Measurements from ENCODE around the gene CYFIP2. TPM values are rescaled to one million over a fixed set of nuclear protein-coding genes. Genes with fewer than 3 reads are reported as not detected.
A peak's percentile ranks its signal among the peaks of the same experiment; 100 is the strongest.

CYFIP2 gene
- total and polyA plus RNA-seq, 2 of the 13 experiments (the other 11 are each of a cell fraction or from before 2014, with no cell fraction given) = 22.6 to 30.3 TPM

DNA sequence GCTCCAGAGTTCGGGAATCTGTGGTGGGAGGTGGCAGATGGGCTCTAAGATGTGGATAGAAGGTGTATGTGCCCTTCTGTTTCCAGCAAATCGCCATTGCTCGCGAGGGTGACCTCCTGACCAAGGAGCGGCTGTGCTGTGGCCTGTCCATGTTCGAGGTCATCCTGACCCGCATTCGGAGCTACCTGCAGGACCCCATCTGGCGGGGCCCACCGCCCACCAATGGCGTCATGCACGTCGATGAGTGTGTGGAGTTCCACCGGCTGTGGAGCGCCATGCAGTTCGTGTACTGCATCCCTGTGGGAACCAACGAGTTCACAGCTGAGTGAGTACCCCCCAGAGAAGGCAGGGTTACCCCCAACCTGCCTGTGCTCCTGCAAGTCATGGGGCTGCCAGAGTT lies 123.2 kb downstream of the CYFIP2 start:
- peaks cover 45% of the 10 kb centered on the region for H3K4me1 ChIP-seq (ENCODE audit: insufficient read depth, low read length)
- intact Hi-C loops (cut with micrococcal nuclease; ENCODE audit: unreplicated experiment) = no loop called here

DNA sequence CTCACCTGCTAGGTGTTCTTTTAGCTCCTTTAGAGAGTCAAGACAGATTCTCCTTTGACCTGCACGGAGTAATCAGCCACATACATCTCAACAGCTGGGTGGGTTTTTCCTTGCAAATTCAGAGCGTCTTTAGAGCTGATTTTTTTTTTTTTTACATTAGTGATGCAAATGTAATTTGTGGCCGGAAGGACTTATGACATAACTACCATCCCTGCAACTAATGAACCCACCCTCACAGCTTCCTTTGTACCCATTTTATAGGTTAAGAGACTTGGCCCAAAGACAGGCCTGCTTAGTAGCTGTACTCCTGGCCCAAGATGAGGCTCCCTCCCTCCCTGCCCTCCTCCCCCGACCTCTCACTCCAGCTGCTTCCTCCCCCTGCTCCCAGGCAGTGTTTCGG lies 124.2 kb downstream of the CYFIP2 start:
- no peak overlapping the region for H3K9ac ChIP-seq (ENCODE audit: insufficient read depth, low read depth, low read length)

More for the DNA sequence above, 123.2 kb downstream of the CYFIP2 start:
- POLR2A ChIA-PET = no interaction called here
- no peaks in the 10 kb centered on the region for H3K9me3 ChIP-seq (ENCODE audit: low read length)
- FAIRE-seq (no peak), ATAC-seq (no peak), DNase-seq (ENCODE audit: low spot score) (no peak)
- no peak overlapping the region for H3K4me3 ChIP-seq (replicated peaks in 1 of 3; ENCODE audit: insufficient read depth in 1 of 3, low read depth in 2 of 3, low read length in 3 of 3)
- no peak overlapping the region for H2AFZ ChIP-seq (ENCODE audit: low read length)
- WGBS (ENCODE audit: low lambda C conversion rate) = 90% methylated on average over 2 of the region's 17 CpGs
- no peak for TF ChIP-seq KAT8 (CRISPR knock-in tag; IDR thresholded peaks at IDR 0.05)
- TF ChIP-seq MEIS2 (CRISPR knock-in tag; IDR thresholded peaks at IDR 0.05) = no peak
- no peak for TF ChIP-seq JARID2 (CRISPR knock-in tag; IDR thresholded peaks at IDR 0.05; ENCODE audit: insufficient replicate concordance)
- no peak for TF ChIP-seq SPEN (CRISPR knock-in tag; IDR thresholded peaks at IDR 0.05; ENCODE audit: low read depth)
- no peak for TF ChIP-seq SIX4 (CRISPR knock-in tag; IDR thresholded peaks at IDR 0.05)
- no peak for TF ChIP-seq ZBTB42 (CRISPR knock-in tag; IDR thresholded peaks at IDR 0.05)
- no peak for TF ChIP-seq ZNF17 (CRISPR knock-in tag; IDR thresholded peaks at IDR 0.05)
- TF ChIP-seq, protein P1, sequence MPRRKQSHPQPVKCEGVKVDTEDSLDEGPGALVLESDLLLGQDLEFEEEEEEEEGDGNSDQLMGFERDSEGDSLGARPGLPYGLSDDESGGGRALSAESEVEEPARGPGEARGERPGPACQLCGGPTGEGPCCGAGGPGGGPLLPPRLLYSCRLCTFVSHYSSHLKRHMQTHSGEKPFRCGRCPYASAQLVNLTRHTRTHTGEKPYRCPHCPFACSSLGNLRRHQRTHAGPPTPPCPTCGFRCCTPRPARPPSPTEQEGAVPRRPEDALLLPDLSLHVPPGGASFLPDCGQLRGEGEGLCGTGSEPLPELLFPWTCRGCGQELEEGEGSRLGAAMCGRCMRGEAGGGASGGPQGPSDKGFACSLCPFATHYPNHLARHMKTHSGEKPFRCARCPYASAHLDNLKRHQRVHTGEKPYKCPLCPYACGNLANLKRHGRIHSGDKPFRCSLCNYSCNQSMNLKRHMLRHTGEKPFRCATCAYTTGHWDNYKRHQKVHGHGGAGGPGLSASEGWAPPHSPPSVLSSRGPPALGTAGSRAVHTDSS (CRISPR knock-in tag; conservative IDR thresholded peaks at IDR 0.05) = no peak
- no peak for TF ChIP-seq SMAD9 (CRISPR knock-in tag; IDR thresholded peaks at IDR 0.05)
- no peak overlapping the region for H3K4me2 ChIP-seq (ENCODE audit: low read depth, low read length)
- in situ Hi-C loops (cut with HindIII; ENCODE audit: extremely low pct_ligation_motif_present, low pct_unique_long_range_greater_than_20kb) = no loop called here
- no TSS peak for BruUV-seq (replicated peaks)
- no peak overlapping the region for H3K27ac ChIP-seq (ENCODE audit: extremely low read length, insufficient read depth, low read length)
- no peaks in the 10 kb centered on the region for H4K20me1 ChIP-seq (ENCODE audit: insufficient read depth, low read length)
- H3K27me3 ChIP-seq (ENCODE audit: control insufficient read depth in 1 of 2, insufficient read depth in 2 of 2, low read length in 2 of 2) = no peaks in the 10 kb centered on the region
- CTCF ChIA-PET (ENCODE audit: low intra/inter-chr PET ratio, low total read pairs) = no interaction called here
- peaks cover 0 to 14% of the 10 kb centered on the region in 2 experiments; a peak in 2 of 5 replicates for H3K36me3 ChIP-seq (replicated peaks in 1 of 2; ENCODE audit: control insufficient read depth in 1 of 2, insufficient read depth in 2 of 2, low read length in 2 of 2)
- H3K79me2 ChIP-seq (ENCODE audit: insufficient read depth, low read length) = no peaks in the 10 kb centered on the region
- no peak overlapping the region for H3K9ac ChIP-seq (ENCODE audit: insufficient read depth, low read depth, low read length)

More for the DNA sequence above, 124.2 kb downstream of the CYFIP2 start:
- intact Hi-C loops (cut with micrococcal nuclease; ENCODE audit: unreplicated experiment) (loop anchor here (1.0 kb wide), 1 partner anchor 87 kb away; no protein-coding TSS in a partner anchor), in situ Hi-C loops (cut with HindIII; ENCODE audit: extremely low pct_ligation_motif_present, low pct_unique_long_range_greater_than_20kb) (no loop called here)
- ChIA-PET POLR2A (interaction anchor here (0.7 kb wide), 1 partner anchor 51 kb away, joined by 3 read pairs; no protein-coding TSS in a partner anchor), CTCF (ENCODE audit: low intra/inter-chr PET ratio, low total read pairs) (no interaction called here)
- Histone ChIP-seq H2AFZ (ENCODE audit: low read length) (no peak overlapping the region), H3K4me3 (replicated peaks in 1 of 3; ENCODE audit: insufficient read depth in 1 of 3, low read depth in 2 of 3, low read length in 3 of 3) (no peak overlapping the region), H3K27ac (ENCODE audit: extremely low read length, insufficient read depth, low read length) (peak overlapping the region; percentile 23), H3K9me3 (ENCODE audit: low read length) (no peaks in the 10 kb centered on the region), H3K27me3 (ENCODE audit: control insufficient read depth in 1 of 2, insufficient read depth in 2 of 2, low read length in 2 of 2) (no peaks in the 10 kb centered on the region), H3K36me3 (replicated peaks in 1 of 2; ENCODE audit: control insufficient read depth in 1 of 2, insufficient read depth in 2 of 2, low read length in 2 of 2) (peaks cover 0 to 8% of the 10 kb centered on the region in 2 experiments; a peak in 1 of 5 replicates), H3K4me2 (ENCODE audit: low read depth, low read length) (peak overlapping the region; percentile 37; the same call in 1 of the 2 replicates), H3K79me2 (ENCODE audit: insufficient read depth, low read length) (no peaks in the 10 kb centered on the region), H4K20me1 (ENCODE audit: insufficient read depth, low read length) (no peaks in the 10 kb centered on the region), H3K4me1 (ENCODE audit: insufficient read depth, low read length) (peaks cover 45% of the 10 kb centered on the region)
- DNase-seq (ENCODE audit: low spot score) (no peak), FAIRE-seq (no peak), ATAC-seq (no peak)
- BruUV-seq (replicated peaks) = no TSS peak
- 63% methylated on average over 5 of the region's 5 CpGs for WGBS (ENCODE audit: low lambda C conversion rate)
- TF ChIP-seq ZMYM3 (CRISPR knock-in tag; IDR thresholded peaks at IDR 0.05) = no peak
- TF ChIP-seq TBP (CRISPR knock-in tag; IDR thresholded peaks at IDR 0.05) = no peak
- no peak for TF ChIP-seq ZNF264 (CRISPR knock-in tag; IDR thresholded peaks at IDR 0.05)
- no peak for TF ChIP-seq ZNF709 (CRISPR knock-in tag; IDR thresholded peaks at IDR 0.05)
- peak; percentile 33; the same call in 1 of the 2 replicates for TF ChIP-seq ZNF629 (CRISPR knock-in tag; conservative IDR thresholded peaks at IDR 0.05)
